ENCODE data around the gene TOGARAM2.

The TOGARAM2 gene

DNA sequence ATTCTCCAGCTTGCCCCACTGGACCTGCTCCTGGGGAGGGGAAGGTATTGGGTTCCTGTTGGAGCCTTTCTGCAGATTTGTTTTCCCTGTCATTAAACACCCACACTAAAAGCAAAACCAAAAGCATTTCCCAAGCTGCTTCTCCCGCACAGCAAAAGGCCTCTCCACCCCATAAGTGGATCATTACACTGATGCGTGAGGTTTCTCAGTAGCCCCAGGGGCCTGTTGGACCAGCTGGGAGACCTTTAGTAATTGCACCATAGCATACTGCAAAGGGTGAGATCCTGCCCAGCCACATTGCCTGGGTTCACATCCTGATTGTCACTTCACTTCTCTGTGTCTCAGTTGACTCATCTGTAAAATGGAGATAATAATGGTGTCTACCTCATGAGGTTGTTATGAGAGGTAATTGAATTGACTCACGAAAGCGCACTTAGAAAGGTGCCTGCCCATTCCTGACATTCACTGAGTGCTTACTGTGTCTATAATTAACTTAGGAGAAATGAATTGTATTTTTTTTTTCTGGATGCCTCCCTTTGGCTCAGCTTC, 43.9 kb downstream of the TOGARAM2 start:
- no peak for DNase-seq

DNA sequence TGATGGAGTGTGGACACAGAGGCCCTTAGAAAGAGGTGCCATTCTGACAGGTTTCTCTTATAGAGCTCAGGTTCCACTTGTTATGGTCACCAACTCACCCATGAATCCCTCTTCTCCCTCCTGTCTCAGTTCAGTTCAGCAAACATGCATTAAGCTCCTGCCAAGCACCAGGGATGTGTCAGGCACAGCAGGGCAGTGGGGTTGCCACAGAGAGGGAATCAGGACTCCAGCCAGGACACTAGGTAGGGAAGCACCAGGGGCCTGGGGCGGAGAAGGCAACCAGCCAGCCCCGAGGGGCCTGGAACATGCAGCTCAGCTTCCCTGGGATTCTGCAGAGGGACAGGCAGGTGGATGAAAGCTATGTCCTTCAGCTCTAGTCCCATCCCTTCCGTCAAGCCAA, 44.6 kb downstream of the TOGARAM2 start:
- DNase-seq = no peak

DNA sequence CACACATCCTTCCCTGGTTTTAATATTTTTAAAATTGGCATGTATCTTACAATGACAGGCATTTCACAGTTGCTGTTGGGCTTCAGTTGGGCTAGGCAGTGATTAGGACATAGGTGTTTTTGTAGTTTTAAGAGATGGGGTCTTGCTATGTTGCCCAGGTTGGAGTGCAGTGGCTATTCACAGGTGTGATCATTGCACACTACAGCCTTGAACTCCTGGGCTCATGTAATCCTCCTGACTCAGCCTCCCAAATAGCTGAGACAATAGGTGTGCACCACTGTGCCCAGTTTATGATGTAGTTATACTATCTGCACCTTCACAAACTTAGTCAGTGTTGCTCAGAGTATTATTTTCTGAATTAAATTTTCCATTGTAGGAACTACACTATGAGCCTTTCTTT, 49.9 kb downstream of the TOGARAM2 start:
- DNase-seq = no peak

DNA sequence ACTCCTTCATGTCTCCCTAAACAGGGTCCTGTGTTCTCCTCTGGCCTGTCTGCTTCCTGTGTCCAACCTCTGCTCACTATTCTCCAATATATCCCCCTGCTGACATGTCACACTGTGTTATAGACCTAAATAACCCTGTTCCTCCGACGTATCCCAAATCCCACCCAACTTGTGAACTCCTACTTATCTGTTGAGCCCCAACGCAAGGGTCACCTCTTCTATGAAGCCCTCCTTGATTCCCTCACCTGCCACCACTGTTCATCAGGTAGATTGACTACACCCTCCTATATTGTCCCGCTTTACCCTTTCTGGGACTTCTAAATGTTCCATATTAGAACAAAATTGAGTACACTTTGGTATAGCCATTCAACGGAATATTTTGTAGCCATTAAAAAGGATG, 51.1 kb downstream of the TOGARAM2 start:
- no peak for DNase-seq

DNA sequence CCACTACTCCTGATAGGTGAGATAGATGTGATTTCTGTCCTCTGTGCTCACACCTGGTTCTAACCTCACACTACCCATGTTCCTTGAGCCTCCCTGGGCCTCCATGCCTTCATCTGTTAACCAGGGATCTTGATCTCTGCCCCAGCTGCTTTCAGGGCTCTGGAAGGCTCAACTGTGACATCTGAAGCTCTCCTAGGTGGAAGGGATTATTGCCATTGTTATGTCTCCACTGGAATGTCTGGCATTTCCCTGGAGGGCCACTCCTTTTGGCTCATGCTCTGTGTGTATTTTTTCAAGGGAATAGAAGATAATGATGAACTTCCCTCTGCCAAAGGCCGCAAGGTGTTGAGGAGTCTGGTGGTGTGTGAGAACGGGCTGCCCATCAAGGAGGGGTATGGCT, 52.1 kb downstream of the TOGARAM2 start:
- no peak for DNase-seq

DNA sequence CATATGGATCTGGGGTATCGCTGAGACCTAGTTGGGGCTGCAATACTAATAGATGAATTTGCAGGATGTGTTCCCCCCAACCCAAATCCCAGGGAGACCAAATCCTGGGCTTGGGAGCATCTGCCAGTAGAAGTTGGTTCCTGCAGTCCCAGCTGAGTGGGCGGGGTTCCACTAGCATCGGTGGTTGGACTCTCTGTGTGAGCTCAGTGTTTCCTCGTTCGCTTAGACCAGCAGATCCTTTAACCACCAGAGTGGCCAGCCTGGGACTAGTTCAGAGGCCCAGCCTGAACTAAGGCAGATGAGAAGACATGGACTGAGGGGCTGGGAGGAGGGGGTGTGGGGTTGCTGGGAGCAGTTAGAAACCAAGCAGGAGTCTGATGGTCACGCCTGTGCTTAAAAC, 52.6 kb downstream of the TOGARAM2 start:
- DNase-seq = no peak

DNA sequence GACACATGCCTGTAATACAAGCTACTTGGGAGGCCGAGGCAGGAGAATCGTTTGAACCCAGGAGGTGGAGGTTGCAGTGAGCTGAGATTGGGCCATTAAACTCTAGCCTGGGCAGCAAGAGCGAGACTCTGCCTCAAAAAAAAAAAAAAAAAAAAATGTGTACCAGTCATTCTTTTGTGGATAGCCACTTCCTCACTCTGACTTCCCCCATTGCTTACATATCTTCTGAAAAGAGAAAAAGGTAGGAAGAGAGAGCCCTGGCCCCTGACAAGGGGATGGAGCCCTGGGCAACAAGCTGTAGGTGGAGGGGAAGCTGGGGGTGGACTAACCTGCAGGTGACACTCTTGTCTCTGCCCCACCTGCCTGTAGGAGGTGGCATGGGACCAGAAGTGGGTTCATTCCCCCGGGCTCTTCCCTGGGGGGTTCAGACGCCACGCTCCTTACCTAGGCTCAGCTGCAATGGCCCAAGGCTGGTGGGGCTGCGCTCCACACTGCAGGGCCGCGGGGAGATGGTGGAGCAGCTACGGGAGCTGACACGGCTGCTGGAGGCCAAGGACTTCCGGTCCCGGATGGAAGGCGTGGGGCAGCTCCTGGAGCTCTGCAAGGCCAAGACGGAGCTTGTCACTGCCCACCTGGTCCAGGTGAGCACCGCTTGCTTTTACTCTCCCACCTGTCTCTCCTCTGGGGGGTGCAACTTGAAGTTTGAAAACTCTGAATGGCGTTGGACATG, 54.1 kb downstream of the TOGARAM2 start:
- no peak for DNase-seq

DNA sequence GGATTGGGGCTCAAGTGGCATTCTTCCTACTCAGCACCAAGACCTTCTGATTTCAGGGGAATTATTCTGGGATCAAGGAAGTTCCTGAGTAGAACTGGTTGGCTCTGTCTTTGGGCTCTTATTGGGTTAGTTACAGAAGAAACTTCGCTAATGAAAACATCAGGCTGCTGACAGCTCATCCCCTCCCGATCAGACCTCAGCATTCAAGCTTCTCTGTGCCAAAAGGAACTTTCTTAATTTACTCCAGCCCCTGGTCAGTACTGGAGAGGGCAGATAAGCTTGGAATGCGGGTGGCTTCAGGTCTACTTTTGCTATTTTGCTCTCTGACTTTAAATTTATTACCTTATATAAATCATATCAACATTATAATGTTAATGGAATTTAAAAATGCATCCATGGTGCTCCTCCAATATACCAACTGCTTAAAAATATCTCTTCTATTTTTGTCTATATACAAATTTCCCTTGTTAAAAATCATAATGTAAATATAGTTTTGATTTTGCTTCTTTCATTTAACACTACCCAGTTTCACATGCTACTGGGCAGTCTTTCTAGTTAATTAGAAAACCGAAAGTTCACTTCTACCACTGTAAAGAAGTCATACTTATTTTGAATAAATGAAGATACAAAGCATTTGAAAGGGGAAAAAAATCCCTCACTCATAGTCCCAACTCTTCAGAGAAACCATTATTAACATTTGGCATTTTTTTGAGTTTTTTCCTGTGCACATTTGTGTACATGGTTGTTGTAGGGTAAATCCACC, 58.8 kb downstream of the TOGARAM2 start:
- no peak for DNase-seq

DNA sequence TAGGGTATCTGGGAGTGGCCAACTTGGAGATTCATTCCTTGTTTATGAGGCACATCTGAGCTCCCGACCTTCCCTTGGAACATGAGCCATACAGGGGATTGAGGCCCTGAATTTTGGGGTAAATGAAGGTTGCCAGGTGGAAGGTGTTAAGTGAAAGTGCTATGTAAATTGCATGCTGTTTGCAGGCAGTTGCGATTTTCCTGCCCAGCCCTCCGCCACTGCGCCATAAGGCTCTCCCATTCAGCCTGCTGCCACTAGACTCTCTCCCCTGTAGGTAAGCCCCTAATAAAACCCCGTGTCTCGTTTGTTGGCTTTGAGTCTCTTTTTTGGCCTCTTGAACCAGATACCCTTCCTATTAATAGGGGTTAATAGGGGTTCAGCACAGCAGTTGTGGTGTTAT, 59.5 kb downstream of the TOGARAM2 start:
- DNase-seq = no peak

DNA sequence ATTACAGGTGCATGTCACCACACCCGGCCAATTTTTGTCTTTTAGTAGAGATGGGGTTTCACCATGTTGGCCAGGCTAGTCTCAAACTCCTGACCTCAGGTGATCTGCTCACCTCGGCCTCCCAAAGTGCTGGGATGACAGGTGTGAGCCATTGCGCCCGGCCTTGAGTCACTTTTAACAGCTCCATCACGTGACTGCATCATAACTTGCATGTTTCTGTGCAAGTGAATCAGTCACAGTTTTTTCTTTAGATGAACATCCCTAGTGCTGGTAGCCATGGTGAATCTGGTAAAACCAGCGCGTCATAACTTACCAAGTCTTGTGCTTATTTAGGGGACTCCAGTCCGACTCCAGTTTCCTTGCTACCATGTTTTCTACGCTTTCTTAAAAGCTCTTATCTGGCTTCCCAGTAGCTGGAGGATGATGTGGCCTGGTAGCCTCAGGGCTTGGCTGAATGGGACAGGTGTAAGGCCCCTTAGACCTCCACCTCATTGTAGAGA, 60.1 kb downstream of the TOGARAM2 start:
- DNase-seq = no peak

DNA sequence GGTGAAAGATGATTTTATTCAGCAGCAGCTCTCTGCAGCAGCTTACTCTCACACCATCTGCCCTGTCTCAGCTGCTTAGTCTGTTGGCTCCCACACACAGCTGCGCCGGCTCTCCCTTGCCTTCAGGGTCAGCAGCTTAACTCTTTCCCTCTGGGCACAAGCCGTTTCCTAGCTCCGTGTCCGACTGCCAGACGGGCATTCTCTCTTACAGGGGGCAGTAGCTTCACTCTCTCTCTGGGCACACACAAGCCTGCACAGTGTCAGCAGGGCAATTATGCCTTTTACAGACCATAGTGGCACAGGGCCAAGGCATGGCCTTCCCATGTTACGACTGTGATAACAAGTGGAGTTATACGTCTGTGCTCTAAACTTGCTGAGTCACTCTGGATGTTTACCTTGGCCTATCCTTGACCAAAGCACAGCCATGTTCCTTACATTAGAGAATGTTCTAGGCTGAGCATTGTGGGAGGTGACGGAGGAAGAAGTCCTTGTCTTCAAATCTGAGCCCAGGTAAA, 61.5 kb downstream of the TOGARAM2 start:
- peak; percentile 91 for DNase-seq

DNA sequence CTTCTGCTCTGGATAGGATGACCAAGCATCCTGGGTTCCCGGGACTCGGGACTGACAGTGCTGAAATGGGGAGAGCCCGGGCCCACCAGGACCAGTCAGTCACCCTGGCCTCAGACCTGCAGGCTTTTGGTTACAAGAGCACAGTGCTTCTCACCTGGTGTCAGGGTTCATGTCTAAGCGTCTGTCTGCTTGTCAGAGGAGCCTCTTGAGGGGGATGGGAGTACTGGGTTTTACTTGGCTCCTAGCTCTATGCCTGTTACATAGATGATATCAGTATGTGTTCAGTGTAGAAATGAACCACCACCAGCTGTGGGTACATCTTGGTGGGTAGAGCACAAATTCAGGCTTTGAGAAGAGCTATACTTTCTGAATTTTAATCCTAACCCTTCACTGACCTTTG, 63.4 kb downstream of the TOGARAM2 start:
- DNase-seq = no peak

DNA sequence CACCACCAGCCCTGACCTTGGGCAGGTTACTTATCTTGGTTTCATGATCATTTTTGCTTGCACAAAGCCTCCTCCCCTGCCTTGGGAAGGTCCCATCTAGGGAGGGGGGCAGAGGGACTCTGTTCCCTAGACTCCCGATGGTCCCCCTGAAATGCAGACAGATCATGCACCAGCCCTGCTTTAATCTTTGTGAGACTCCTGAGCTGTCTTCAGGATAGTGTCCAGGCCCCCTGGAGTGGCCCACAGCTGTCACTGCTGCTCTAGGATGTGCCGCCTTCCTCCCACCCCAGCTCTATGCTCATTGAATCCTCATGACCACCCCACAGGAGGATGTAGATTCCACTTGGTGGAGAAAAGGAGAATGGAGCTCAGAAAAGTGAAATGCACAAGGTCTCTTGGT, 65.2 kb downstream of the TOGARAM2 start:
- DNase-seq = no peak

DNA sequence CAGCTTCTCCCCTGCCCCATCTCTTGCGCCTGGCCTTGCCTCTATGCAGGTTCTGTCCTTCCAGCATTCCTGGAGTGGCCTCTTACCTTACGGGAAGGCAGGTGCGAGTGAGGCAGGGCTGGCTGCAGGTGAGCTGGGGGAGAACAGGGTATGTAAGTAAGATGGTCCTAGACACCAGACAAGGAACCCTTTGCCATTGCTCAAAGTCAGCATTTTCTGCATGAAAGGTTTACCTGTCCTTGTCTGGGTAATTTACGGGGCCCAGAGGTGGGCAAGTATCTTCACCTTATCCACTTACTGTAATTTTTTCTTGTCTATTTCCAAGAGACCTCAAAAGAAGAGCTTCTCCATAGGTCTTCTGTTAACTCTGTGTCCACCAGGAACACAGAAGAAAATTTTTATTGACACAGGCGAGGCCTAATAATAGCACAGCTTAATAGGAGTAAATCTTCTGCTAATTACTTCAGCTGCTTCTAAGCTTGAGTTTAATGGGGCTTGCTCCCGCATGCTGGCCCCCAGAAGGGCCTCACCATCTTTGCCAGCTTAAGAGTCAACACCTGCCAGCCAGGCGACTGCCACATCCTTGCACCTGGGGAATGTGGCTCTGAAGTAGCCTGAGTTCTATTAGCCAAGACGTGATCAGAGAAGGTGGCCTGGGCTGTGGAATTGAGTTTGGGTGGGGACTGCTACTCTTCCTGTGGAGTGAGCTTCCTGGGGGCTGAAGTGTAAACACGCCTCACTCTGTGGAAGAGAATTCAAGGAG, 66.2 kb downstream of the TOGARAM2 start:
- DNase-seq = peak; percentile 52

DNA sequence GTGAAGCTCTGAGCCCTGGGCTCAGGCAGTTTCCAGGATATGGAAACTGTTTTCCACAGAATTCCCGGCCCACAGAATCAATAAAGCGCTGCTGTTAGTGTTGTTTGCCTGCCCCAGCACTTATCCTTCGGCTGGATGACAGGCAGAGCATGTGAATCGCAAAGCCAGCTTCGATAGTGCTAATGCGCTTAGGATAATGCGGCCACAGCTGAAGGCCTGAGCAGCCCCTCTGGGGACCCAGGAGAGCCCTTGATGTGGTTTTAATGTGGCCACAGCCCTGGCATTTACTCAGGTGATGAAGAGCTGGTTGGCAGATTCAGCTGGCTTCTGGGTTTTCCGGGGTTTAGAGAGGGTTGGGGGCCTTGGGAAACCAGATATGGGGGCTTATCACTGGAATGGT, 69.5 kb downstream of the TOGARAM2 start:
- no peak for DNase-seq

DNA sequence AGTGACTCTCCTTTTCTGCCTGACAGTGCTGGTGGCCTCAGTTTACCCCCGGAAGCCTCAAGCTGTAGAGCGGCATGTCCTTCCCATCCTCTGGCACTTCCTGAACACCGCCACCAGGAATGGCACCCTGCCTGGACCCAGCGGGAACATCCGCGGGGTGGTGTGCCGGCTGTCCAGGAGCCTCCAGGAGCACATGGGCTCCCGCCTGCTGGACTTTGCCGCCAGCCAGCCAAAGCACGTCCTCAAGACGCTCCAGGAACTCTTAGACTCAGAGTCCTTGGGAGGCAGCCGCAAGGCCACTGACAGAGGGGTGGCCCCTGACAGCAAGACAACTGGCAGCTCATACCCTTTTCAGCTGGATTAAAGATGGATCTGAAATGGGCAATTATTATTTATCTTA, 70.6 kb downstream of the TOGARAM2 start:
- no peak for DNase-seq

DNA sequence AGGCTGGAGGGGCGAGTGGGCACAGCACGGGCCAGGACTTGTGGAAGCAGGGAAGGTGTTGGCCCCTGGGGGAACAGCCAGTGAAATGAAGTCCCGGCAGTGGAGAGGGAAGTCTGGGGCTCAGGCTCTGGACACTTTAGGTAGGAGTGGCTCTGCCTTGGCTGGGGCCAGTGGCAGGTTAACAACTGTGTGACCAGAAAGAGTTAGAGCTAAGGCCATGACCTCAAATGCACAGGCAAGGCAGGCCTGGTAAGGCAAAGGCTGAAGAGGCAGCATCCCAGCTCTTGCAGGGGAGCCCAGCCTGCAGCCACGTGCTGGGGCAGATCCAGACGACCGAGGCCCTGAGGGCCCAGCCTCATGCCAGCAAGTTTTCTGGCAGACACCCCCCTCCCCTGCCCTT, 71.7 kb downstream of the TOGARAM2 start:
- DNase-seq = no peak

DNA sequence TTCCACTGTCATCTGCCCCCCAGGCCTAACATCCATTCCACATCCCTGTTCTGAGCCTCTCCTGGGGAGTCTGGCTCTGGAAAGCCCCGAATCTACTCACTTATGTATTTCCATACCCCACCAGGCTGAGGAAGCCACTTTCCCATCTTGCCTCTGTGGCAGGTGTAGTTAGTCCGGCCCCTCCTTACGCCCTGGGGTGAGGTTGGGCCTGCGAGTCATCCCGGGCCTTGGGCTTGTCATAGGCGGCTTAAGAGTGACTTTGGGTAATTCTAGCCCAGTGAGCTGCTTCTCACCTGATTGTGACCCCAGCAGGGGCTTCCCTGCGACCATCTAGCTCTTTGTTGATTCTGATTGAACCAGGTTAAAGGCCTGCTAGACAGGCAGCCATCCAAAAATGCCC, 72.1 kb downstream of the TOGARAM2 start:
- DNase-seq = no peak

DNA sequence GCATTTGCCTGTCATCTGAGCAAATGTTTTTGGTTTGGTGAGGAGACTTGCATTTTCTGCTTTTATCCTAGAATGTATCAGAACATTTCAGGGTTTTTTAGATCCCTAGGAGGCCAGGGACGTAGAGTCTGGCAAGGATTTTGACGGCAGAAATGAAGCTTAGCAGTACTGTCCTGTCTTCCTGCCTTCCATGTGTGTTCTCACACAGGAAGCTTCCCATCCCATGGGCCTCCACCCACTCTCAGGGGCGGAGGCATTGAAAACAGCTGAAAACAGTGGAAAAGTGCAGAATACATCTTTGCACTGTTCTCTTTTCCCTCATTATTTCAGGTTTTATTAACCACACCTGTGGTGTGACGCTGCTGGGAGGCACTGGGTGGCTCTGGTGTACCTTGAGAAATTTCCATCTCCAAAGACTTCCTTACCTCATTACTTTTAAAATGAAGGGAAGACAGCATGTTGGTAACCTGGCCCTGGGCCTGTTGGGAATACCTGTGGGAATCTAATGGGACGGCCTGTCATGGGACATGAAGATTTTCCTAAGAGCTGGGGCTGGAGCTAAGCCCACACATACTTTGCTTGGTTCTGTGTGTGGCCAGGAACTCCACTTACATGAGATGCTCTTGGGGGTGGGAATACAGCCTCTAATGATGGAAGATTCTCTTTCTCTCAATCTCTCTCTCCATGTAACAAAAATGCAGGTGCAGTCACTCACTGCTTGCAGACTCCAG, 72.7 kb downstream of the TOGARAM2 start:
- DNase-seq = no peak

DNA sequence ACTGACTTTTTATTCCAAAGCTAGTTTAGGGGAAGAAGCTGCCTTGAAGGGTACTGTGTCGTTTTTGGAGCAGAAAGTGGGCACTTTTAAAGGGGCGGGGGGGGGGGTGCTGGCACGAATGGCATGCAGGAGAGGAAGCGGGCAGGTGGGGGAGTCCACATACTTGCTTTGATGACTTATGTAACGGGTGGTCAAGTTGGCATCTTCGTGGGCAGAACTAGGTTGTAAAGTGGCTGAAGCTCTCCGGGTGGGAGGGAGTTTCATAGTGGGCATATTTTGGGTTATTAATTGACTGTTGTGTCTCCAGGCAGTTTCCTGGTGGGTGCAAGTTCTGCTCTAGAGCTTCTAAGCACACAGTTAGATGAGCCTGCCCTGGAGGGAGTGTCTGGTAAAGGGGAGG, 73.3 kb downstream of the TOGARAM2 start:
- no peak for DNase-seq

DNA sequence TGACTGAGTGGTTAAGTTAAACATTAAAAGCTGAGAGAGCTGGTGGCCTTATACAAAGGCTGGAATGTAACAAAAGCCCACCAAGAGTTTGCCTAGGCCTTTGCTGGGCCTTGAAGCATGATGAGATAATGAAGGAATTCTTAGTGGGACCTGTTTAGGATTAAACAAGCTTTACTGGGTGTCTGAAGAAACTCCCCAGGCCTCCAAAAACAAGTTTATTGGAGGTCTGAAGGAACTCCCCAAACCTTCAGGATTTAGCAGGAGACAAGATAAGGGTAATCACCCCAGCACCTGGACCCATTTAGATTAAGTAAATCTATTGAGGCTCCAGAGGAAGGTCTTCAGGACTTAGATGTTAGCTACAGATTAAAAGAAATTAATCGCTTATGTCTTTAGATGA, 74.5 kb downstream of the TOGARAM2 start:
- no peak for DNase-seq

DNA sequence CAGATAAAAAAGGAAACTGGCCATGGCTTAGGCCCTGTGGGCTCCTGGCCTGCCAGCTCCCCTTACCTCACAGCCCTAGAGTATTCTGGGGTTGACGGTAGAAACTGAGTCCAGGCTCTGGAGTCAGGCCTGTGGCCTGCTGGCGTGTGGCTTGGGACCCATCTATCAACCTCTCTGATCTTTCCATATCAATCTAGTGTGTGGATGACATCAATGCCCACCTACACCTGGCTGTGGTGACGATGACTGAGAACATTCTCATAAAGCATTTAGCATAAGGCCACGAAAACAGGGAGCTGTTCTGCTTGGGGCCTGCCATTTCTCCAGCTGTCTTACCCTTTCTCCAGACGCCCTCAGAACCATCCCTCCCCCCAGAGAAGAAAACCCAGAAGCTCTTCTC, 75.4 kb downstream of the TOGARAM2 start:
- DNase-seq = no peak

DNA sequence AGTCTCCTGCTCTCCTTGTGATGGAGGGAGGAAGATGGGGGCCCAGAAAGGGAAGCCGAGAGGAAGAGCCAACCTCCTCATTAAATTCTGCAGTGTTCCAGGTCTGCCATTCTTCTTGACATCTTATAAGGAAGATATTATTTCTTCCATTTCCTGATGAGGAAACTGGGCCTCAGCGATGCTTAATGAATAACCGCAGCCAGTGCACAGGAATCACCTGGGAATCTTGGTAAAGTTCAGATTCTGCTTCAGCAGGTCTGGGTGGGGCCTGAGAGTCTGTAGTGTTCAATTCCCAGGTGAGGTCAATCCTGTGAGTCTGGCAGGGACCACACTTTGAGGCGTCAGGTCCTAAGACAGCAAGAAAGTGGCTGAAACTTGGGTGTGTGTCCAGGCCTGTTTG, 75.9 kb downstream of the TOGARAM2 start:
- DNase-seq = no peak

Measured in NCI-H2171 treated with DMSO at 0.1 percent for 48 hours (cell line).